Measurements from ENCODE around the gene MYLK.

DNA sequence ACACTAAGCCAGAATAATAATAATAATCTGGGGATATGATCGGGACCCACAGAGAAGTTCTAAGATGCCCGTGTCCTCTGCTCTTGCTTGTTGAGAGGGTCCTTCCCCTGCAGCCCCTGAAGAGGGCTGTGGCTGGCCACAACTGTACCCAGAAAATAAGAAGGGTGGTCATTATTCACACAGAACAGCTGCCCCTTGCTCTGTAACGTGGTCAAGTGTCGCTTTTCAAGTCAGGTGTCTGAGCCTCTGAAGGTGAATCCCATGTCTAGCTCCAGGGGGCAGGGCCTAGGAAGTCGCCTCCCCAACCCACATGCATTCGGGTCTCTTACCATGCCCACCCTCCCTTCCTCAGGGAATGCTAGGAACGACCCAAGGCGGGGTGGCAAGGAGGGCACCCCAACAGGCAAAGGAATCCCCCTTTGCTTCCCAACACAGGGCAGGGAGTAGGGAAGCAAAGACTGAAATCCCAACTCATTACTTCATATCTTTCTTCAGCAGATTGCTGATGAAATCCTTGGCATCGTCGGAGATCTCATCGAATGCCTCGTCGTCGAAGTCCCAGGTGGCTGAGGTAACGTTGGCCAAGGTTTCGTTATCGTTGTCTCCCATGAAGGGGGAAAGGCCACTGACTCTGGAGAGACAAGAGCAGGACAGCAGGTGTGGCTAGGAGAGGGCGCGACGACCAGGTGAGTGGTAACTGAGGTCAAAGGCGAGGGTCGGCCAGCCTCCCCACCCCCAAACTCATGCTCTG, 255.0 kb downstream of the MYLK start:
- TF ChIP-seq TAF1 (IDR thresholded peaks at IDR 0.05; ENCODE audit: borderline replicate concordance, insufficient read depth, low read length) (no peak), POLR2AphosphoS5 (IDR thresholded peaks at IDR 0.05; ENCODE audit: low read depth, low read length) (no peak), REST (IDR thresholded peaks at IDR 0.05; ENCODE audit: insufficient read depth in 1 of 2, low read depth in 2 of 2, low read length in 2 of 2) (no peak)

Measured in PFSK-1 (cell line).